ENCODE measurements around the gene SLC25A22. TPM values are rescaled to one million over a fixed set of nuclear protein-coding genes. Genes with fewer than 3 reads are reported as not detected.

The SLC25A22 gene
- total RNA-seq, 3 donors from 2014 or later: 2.7 to 11.5 (median 4.7) TPM

GRCh38 chr11:837189-837989, 39.3 kb upstream of the SLC25A22 start:
- Histone ChIP-seq H3K9me3 (no peaks in the 10 kb centered on the region), H3K27ac (peak overlapping the region; percentile 35 to 93), H3K36me3 (no peaks in the 10 kb centered on the region), H3K4me3 (no peak overlapping the region), H3K4me1 (peaks cover 6 to 23% of the 10 kb centered on the region in 2 donors), H3K27me3 (no peaks in the 10 kb centered on the region)
- intact Hi-C loops (cut with DNase I; ENCODE audit: low total_unique reads): no loop called here
- no peak for TF ChIP-seq CTCF (IDR thresholded peaks at IDR 0.05)
- no peak for TF ChIP-seq POLR2A (IDR thresholded peaks at IDR 0.05)
- TF ChIP-seq POLR2AphosphoS5 (IDR thresholded peaks at IDR 0.05): no peak
- no peak for DNase-seq (ENCODE audit: low spot score in 2 of 2)

GRCh38 chr11:836700-837099, 38.6 kb upstream of the SLC25A22 start:
- intact Hi-C loops (cut with DNase I; ENCODE audit: low total_unique reads): no loop called here
- peak overlapping the region; percentile 73 to 93 for H3K27ac ChIP-seq
- no peaks in the 10 kb centered on the region for H3K9me3 ChIP-seq
- no peaks in the 10 kb centered on the region for H3K36me3 ChIP-seq
- no peak for DNase-seq (ENCODE audit: low spot score in 2 of 2)
- H3K27me3 ChIP-seq: no peaks in the 10 kb centered on the region
- H3K4me3 ChIP-seq: no peak overlapping the region
- TF ChIP-seq POLR2A (IDR thresholded peaks at IDR 0.05) (no peak), POLR2AphosphoS5 (IDR thresholded peaks at IDR 0.05) (no peak), CTCF (IDR thresholded peaks at IDR 0.05) (no peak)
- H3K4me1 ChIP-seq: peaks cover 13 to 27% of the 10 kb centered on the region in 2 donors

GRCh38 chr11:836274-836673, 38.2 kb upstream of the SLC25A22 start:
- Histone ChIP-seq H3K27ac (peak overlapping the region; percentile 73 to 93), H3K4me1 (peaks cover 14 to 23% of the 10 kb centered on the region in 2 donors), H3K27me3 (no peaks in the 10 kb centered on the region), H3K36me3 (no peaks in the 10 kb centered on the region), H3K9me3 (no peaks in the 10 kb centered on the region), H3K4me3 (no peak overlapping the region)
- DNase-seq (ENCODE audit: low spot score in 2 of 2): no peak
- no peak for TF ChIP-seq CTCF (IDR thresholded peaks at IDR 0.05)
- TF ChIP-seq POLR2A (IDR thresholded peaks at IDR 0.05): no peak
- no peak for TF ChIP-seq POLR2AphosphoS5 (IDR thresholded peaks at IDR 0.05)
- intact Hi-C loops (cut with DNase I; ENCODE audit: low total_unique reads): no loop called here

- Histone ChIP-seq H3K36me3 (no peaks in the 10 kb centered on the region), H3K9me3 (no peaks in the 10 kb centered on the region), H3K27me3 (no peaks in the 10 kb centered on the region), H3K4me1 (peaks cover 18 to 24% of the 10 kb centered on the region in 2 donors), H3K27ac (peak overlapping the region; percentile 84 to 93), H3K4me3 (peak overlapping the region; percentile 71 to 79 (median 76))
- TF ChIP-seq POLR2A (IDR thresholded peaks at IDR 0.05) (no peak), POLR2AphosphoS5 (IDR thresholded peaks at IDR 0.05) (peak; percentile 44 to 65 (median 53)), CTCF (IDR thresholded peaks at IDR 0.05) (peak in 1 of 3 donors; percentile 21)
- DNase-seq (ENCODE audit: low spot score in 2 of 2): peak; percentile 88 to 92
- intact Hi-C loops (cut with DNase I; ENCODE audit: low total_unique reads): no loop called here
These were observed 36.6 kb upstream of the SLC25A22 start for GRCh38 chr11:834371-835316.

All from breast epithelium (tissue), 4 donors.